ENCODE measurements around the gene SCGB3A1. TPM values are rescaled to one million over a fixed set of nuclear protein-coding genes. Genes with fewer than 3 reads are reported as not detected.

SCGB3A1 gene
- polyA plus RNA-seq, 1 donor (not counting 4 experiments of a cell fraction or from before 2014, with no cell fraction given): not detected

- no peaks in the 10 kb centered on the region for H3K4me1 ChIP-seq (ENCODE audit: control insufficient read depth, extremely low read depth, insufficient read depth, low read length)
- H3K9me3 ChIP-seq (ENCODE audit: control insufficient read depth, low read depth, low read length): no peaks in the 10 kb centered on the region
- no peak overlapping the region for H2AFZ ChIP-seq (ENCODE audit: control insufficient read depth, low read length)
- no peaks in the 10 kb centered on the region for H3K9me1 ChIP-seq (ENCODE audit: control insufficient read depth, extremely low read depth, insufficient read depth, low read length)
- H3K4me3 ChIP-seq (ENCODE audit: control insufficient read depth in 2 of 3, extremely low read depth in 1 of 3, insufficient read depth in 2 of 3, low read depth in 1 of 3, low read length in 3 of 3): no peak overlapping the region
- H3K27ac ChIP-seq (ENCODE audit: control insufficient read depth, insufficient read depth, low read length): no peak overlapping the region
- H3K36me3 ChIP-seq (ENCODE audit: control insufficient read depth in 2 of 2, extremely low read depth in 1 of 2, insufficient read depth in 2 of 2, low read length in 2 of 2): peaks cover 0 to 3% of the 10 kb centered on the region in 2 experiments
- DNase-seq (ENCODE audit: low read depth, low spot score) (no peak), FAIRE-seq (no peak)
- peaks cover 4% of the 10 kb centered on the region for H4K20me1 ChIP-seq (ENCODE audit: control insufficient read depth, extremely low read depth, insufficient read depth, low read length)
- no peak overlapping the region for H3K9ac ChIP-seq (ENCODE audit: control insufficient read depth, extremely low read depth, insufficient read depth, low read length)
- TF ChIP-seq EZH2 (IDR thresholded peaks at IDR 0.05; ENCODE audit: low read length): no peak
- TF ChIP-seq CTCF (optimal IDR thresholded peaks at IDR 0.05 in 1 of 3, IDR thresholded peaks at IDR 0.05 in 1 of 3, conservative IDR thresholded peaks at IDR 0.05 in 1 of 3; ENCODE audit: extremely low read depth in 1 of 3, insufficient read depth in 2 of 3, low read length in 3 of 3): no peak
- dilution Hi-C loops (cut with MboI; ENCODE audit: extremely low pct_ligation_motif_present, low sequenced_read_pairs): no loop called here
- peaks cover 54% of the 10 kb centered on the region for H3K79me2 ChIP-seq (ENCODE audit: control insufficient read depth, insufficient read depth, low read length)
- H3K4me2 ChIP-seq (ENCODE audit: control insufficient read depth, extremely low read depth, insufficient read depth, low read depth, low read length): no peak overlapping the region
- no peaks in the 10 kb centered on the region for H3K27me3 ChIP-seq (ENCODE audit: control insufficient read depth, extremely low read depth, insufficient read depth, low read length)
These were observed 33.1 kb downstream of the SCGB3A1 start for GRCh38 chr5:180558232-180558631.

GRCh38 chr5:180557217-180557809, 34.0 kb downstream of the SCGB3A1 start:
- Histone ChIP-seq H3K4me1 (ENCODE audit: control insufficient read depth, extremely low read depth, insufficient read depth, low read length) (no peaks in the 10 kb centered on the region), H4K20me1 (ENCODE audit: control insufficient read depth, extremely low read depth, insufficient read depth, low read length) (peaks cover 4% of the 10 kb centered on the region), H3K9me1 (ENCODE audit: control insufficient read depth, extremely low read depth, insufficient read depth, low read length) (no peaks in the 10 kb centered on the region), H3K9me3 (ENCODE audit: control insufficient read depth, low read depth, low read length) (no peaks in the 10 kb centered on the region), H3K27ac (ENCODE audit: control insufficient read depth, insufficient read depth, low read length) (no peak overlapping the region), H2AFZ (ENCODE audit: control insufficient read depth, low read length) (no peak overlapping the region), H3K4me2 (ENCODE audit: control insufficient read depth, extremely low read depth, insufficient read depth, low read depth, low read length) (no peak overlapping the region), H3K4me3 (ENCODE audit: control insufficient read depth in 2 of 3, extremely low read depth in 1 of 3, insufficient read depth in 2 of 3, low read depth in 1 of 3, low read length in 3 of 3) (no peak overlapping the region), H3K27me3 (ENCODE audit: control insufficient read depth, extremely low read depth, insufficient read depth, low read length) (no peaks in the 10 kb centered on the region), H3K79me2 (ENCODE audit: control insufficient read depth, insufficient read depth, low read length) (peaks cover 50% of the 10 kb centered on the region), H3K9ac (ENCODE audit: control insufficient read depth, extremely low read depth, insufficient read depth, low read length) (no peak overlapping the region), H3K36me3 (ENCODE audit: control insufficient read depth in 2 of 2, extremely low read depth in 1 of 2, insufficient read depth in 2 of 2, low read length in 2 of 2) (peaks cover 0 to 2% of the 10 kb centered on the region in 2 experiments)
- TF ChIP-seq CTCF (optimal IDR thresholded peaks at IDR 0.05 in 1 of 3, IDR thresholded peaks at IDR 0.05 in 1 of 3, conservative IDR thresholded peaks at IDR 0.05 in 1 of 3; ENCODE audit: extremely low read depth in 1 of 3, insufficient read depth in 2 of 3, low read length in 3 of 3) (no peak), EZH2 (IDR thresholded peaks at IDR 0.05; ENCODE audit: low read length) (no peak)
- no peak for FAIRE-seq
- dilution Hi-C loops (cut with MboI; ENCODE audit: extremely low pct_ligation_motif_present, low sequenced_read_pairs): no loop called here
- DNase-seq (ENCODE audit: low read depth, low spot score): no peak
